ENCODE results near the gene ZNF267. TPM values are rescaled to one million over a fixed set of nuclear protein-coding genes. Genes with fewer than 3 reads are reported as not detected.
"Not testable (repeated sequence)": the region's sequence is repeated elsewhere in the genome, so short reads cannot be mapped to it uniquely, and the experiment has no call there.

ZNF267 gene
- total RNA-seq, 1 donor from 2014 or later, result 17.0 TPM

- TF ChIP-seq, protein P1, sequence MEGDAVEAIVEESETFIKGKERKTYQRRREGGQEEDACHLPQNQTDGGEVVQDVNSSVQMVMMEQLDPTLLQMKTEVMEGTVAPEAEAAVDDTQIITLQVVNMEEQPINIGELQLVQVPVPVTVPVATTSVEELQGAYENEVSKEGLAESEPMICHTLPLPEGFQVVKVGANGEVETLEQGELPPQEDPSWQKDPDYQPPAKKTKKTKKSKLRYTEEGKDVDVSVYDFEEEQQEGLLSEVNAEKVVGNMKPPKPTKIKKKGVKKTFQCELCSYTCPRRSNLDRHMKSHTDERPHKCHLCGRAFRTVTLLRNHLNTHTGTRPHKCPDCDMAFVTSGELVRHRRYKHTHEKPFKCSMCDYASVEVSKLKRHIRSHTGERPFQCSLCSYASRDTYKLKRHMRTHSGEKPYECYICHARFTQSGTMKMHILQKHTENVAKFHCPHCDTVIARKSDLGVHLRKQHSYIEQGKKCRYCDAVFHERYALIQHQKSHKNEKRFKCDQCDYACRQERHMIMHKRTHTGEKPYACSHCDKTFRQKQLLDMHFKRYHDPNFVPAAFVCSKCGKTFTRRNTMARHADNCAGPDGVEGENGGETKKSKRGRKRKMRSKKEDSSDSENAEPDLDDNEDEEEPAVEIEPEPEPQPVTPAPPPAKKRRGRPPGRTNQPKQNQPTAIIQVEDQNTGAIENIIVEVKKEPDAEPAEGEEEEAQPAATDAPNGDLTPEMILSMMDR (IDR thresholded peaks at IDR 0.05), result no peak
- intact Hi-C loops (cut with DNase I), result no loop called here
- Histone ChIP-seq H3K9me3 (no peaks in the 10 kb centered on the region), H3K4me1 (peaks cover 37% of the 10 kb centered on the region), H3K4me3 (no peak overlapping the region), H3K27ac (peak overlapping the region; percentile 39), H3K36me3 (peaks cover 12% of the 10 kb centered on the region), H3K27me3 (no peaks in the 10 kb centered on the region)
- ATAC-seq (peak; percentile 83), DNase-seq (no peak)
These were observed 6.8 kb downstream of the ZNF267 start for GRCh38 chr16:31880322-31880979.

DNA sequence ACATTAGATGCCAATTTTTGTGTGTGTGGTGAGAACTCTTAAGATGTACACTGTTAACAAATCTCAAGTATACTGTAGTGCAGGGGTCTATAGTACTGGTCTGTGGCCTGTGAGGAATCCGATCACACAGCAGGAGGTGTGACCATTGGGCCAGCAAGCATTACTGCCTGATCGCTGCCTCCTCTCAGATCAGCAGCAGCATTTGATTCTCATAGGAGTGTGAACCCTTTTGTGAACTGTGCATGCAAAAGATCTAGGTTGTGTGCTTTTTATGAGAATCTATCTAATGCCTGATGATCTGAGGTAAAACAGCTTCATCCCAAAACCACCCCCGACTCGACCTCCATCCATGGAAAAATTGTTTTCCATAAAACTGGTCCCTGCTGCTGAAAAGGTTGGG, 12.6 kb downstream of the ZNF267 start:
- Histone ChIP-seq H3K4me3 (no peak overlapping the region), H3K9me3 (peaks cover 1% of the 10 kb centered on the region), H3K4me1 (peaks cover under 1% of the 10 kb centered on the region), H3K27me3 (no peaks in the 10 kb centered on the region), H3K27ac (no peak overlapping the region), H3K36me3 (peaks cover 32% of the 10 kb centered on the region)
- TF ChIP-seq, protein P1 (IDR thresholded peaks at IDR 0.05), result no peak
- intact Hi-C loops (cut with DNase I), result no loop called here
- ATAC-seq (no peak), DNase-seq (no peak)

GRCh38 chr16:31888735-31889134, 15.1 kb downstream of the ZNF267 start:
- intact Hi-C loops (cut with DNase I), result no loop called here
- ATAC-seq, result no peak
- TF ChIP-seq, protein P1 (IDR thresholded peaks at IDR 0.05), result no peak
- Histone ChIP-seq H3K4me3 (no peak overlapping the region), H3K4me1 (no peaks in the 10 kb centered on the region), H3K27me3 (no peaks in the 10 kb centered on the region), H3K27ac (no peak overlapping the region), H3K36me3 (peaks cover 53% of the 10 kb centered on the region), H3K9me3 (peaks cover 5% of the 10 kb centered on the region)
- no peak for DNase-seq

DNA sequence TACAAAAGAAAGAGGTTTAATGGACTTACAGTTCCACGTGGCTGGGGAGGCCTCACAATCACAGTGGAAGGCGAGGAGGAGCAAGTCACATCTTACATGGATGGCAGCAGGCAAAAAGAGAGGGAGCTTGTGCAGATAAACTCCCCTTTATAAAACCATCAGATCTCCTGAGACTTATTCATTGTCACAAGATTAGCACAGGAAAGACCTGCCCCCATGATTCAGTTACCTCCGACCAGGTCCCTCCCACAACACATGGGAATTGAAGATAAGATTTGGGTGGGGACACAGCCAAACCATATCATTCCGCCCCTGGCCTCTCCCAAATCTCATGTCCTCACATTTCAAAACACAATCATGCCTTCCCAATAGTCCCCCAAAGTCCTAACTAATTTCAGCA, 18.5 kb downstream of the ZNF267 start:
- H3K4me1 ChIP-seq; DNase-seq; intact Hi-C loops (cut with DNase I); H3K27me3 ChIP-seq; ATAC-seq; H3K4me3 ChIP-seq; H3K27ac ChIP-seq; H3K9me3 ChIP-seq: not testable (repeated sequence)
- H3K36me3 ChIP-seq, result peaks cover 58% of the 10 kb centered on the region

- Histone ChIP-seq H3K4me1 (no peaks in the 10 kb centered on the region), H3K27me3 (no peaks in the 10 kb centered on the region), H3K36me3 (peaks cover 58% of the 10 kb centered on the region), H3K4me3 (no peak overlapping the region), H3K27ac (no peak overlapping the region), H3K9me3 (peaks cover 19% of the 10 kb centered on the region)
- no peak for DNase-seq
- intact Hi-C loops (cut with DNase I), result no loop called here
- ATAC-seq, result no peak
- TF ChIP-seq, protein P1 (IDR thresholded peaks at IDR 0.05), result no peak
These were observed 20.2 kb downstream of the ZNF267 start for GRCh38 chr16:31893824-31894223.

DNA sequence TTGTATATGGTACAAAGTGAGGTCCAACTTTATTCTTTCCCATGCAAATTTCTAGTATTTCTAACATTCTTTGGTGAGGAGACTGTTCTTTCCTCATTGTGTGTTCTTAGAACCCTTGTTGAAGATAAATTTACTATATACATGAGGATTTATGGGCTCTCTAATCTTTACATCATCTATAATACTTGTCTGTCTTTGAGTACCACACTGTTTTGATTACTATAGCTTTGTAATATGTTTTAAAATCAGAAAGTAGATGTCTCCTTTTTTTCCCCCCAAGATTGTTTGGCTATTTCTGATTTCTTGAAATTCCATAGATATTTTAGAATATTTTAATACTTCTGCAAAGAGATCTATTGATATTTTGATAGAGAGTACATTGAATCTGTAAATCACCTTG, 23.7 kb downstream of the ZNF267 start:
- intact Hi-C loops (cut with DNase I), result no loop called here
- Histone ChIP-seq H3K36me3 (peaks cover 39% of the 10 kb centered on the region), H3K27me3 (no peaks in the 10 kb centered on the region), H3K27ac (no peak overlapping the region), H3K4me3 (no peak overlapping the region), H3K4me1 (no peaks in the 10 kb centered on the region), H3K9me3 (peaks cover 14% of the 10 kb centered on the region)
- TF ChIP-seq, protein P1 (IDR thresholded peaks at IDR 0.05), result no peak
- DNase-seq (no peak), ATAC-seq (no peak)

Data from upper lobe of right lung (tissue), 1 donor.